ENCODE data around the gene GSDMA.
"Not testable (repeated sequence)": the region's sequence is repeated elsewhere in the genome, so short reads cannot be mapped to it uniquely, and the experiment has no call there.

The GSDMA gene

DNA sequence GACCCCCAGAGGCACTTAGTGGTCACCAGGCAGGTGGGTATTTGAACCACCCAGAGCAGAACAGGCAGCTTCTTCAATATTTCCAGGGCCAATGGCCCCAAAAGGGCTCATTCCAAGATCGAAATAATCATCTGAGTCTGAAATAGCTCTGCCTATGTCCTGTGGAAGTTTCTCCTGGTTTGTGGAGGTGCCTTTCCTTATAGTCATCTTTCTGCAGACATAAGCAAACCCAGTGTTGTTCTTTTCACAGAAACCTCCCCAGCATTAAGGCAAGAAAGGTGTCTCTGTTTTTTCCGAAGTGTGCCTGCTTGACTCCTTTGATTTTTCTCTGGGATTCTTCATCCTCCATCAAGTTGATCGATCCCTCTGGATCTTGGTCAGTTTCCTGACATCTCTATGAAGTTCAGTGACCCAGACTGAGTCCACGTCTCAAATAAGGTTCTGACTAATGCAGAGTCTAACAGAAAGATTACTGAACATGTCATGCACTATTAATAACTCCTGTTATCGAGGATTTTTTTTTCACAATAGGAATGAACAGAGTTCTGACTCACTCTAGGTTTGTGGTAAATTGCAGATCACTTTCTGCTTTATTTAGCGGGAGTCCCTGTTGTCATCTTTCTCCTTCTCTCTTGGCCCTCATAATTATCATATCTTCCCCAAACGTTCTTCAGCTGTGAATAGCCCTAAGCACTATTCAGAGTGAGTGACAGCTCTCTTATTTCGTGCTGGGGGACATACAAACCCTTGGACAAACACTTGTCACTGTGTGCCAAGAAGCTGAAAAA lies 33.8 kb upstream of the GSDMA start:
- no peak for DNase-seq (ENCODE audit: low read depth, low spot score)

DNA sequence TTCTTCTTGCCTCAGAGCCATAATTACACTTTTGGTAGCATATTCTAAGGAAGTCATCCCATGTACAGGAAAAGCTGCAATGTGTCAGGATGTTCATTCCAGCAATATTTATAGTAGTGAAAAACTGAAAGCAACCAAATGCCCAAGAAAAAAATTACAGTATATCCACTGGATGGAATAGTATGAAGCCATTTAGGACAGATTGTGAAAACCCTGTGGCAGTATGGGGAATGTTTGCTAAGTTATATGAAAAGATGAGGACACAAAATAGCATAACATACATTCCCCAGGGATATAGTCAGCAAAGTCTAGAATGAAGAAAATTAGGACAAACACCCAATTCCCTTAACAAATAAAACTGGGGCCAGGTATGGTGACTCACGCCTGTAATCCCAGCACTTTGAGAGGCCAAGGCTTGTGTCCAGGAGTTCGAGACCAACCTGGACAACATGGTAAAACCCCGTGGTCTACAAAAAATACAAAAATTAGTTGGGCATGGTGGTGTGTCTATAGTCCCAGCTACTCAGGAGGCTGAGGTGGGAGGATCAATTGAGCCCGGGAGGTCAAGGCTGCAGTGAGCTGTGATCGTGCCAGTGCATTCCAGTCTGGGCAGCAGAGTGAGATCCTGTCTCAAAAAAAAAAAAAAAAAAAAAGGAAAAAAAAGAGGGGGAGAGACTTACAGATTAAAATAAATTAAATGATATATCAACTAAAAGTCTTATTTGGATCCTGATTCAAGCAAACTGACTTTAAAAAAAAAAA lies 33.0 kb upstream of the GSDMA start:
- no peak for DNase-seq (ENCODE audit: low read depth, low spot score)

DNA sequence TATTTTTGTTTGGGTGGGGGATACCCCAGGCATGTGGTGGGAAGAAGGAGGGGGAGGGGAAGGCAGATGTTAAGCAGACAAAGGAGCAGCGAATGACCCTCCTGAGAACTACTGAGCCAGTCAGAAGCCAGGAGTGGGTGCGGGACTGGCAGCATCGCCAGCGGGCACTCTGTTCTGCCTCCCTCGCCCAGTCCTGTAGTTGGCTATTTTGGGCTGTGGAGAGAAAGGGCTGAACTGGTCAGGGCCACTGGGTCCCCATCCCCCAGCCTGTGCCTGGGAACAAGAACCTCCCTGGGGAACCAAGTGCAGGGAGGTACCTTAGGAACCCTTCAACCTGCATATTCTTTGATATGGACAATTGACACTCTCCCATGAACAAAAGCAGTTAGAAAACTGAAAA lies 28.9 kb upstream of the GSDMA start:
- no peak for DNase-seq (ENCODE audit: low read depth, low spot score)

- DNase-seq (ENCODE audit: low read depth, low spot score) = no peak
Measured at GRCh38 chr17:39934324-39934723, 28.5 kb upstream of the GSDMA start.

GRCh38 chr17:39935909-39936308 lies 26.9 kb upstream of the GSDMA start:
- no peak for DNase-seq (ENCODE audit: low read depth, low spot score)

DNA sequence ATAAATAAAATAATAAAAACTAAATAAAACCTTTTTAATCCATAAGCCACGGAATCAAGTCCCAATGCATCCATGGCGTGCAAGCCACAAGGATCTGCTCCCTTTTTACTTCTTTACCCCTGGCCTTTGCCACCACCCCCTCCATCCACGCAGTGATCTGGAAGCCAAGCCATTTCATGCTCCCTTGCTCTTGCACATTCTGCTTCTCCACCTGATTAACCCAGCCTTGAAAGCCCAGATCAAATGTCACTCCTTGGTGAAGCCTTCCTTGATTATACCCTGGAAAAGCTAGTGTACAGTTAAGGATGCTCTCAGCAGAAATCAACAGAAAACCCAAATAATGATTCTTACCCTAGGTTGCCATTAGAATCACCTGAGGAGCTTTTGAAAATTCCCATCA lies 25.4 kb upstream of the GSDMA start:
- DNase-seq (ENCODE audit: low read depth, low spot score) = no peak

- no peak for DNase-seq (ENCODE audit: low read depth, low spot score)
Measured at GRCh38 chr17:39938140-39938869, 24.5 kb upstream of the GSDMA start.

GRCh38 chr17:39939106-39939505 lies 23.7 kb upstream of the GSDMA start:
- no peak for DNase-seq (ENCODE audit: low read depth, low spot score)

DNA sequence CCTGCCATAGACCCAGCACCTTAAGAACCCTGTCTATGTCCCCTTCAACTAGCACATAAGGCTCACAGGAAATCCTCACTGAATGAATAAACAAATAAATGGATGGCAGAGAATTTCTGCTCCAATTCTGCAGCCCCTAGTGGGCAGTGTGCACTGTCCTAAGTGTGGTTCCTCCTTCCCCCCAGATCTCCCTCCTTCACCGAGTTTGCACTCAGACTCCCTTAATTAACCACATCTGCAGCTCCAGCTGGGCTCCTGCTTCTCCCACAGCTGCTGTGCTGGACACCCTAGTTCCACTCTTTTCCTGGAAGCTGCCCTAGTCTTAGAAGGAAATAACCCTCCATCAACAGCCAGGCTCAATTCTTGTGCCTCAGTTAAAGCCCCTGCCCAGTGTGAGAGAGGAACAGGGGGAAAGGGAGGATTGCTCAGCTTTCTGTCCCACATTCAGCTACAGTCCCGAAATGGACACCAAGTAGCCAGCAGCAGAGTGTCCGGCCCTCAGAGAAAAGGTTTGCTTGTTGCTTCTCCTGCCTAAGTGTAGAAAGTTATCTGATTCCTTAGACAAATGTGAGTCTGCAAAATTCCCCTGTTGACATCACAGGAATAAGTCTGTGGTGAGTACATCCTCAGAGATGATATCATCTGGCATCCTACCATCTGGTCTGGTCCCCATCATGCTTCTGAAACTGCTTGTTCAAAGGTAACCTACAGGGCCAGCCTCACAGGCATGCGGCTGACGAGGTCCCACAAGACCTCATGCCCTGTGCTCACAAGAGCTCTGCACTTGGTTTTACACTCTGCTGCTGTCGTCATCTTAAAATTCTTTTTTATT lies 23.0 kb upstream of the GSDMA start:
- DNase-seq (ENCODE audit: low read depth, low spot score) = no peak

DNA sequence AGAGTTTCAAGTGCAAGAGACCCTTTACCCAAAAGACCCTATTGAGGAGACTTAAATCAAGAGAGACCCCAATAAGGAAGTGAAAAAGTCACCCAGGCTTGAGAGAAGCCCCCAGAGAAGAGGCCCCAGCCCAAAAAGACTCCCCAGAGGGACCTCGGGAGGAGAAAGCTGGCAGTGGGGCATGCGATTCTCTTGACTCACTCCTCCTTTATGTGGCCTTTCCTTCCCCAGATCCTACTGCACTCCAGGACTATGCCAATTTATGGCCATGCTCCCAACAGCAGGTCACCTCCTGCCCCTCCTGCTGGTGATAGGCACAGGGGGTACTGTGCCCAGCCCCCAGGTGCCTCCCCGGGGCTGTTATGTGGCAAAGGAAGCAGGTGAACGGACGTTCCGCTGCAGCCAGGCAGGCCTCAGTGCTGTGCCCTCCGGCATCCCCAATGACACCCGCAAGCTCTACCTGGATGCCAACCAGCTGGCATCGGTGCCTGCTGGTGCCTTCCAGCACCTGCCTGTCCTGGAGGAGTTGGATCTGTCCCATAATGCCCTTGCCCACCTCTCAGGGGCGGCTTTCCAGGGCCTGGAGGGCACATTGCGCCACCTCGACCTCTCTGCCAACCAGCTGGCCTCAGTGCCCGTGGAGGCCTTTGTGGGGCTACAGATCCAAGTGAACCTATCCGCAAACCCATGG lies 19.0 kb upstream of the GSDMA start:
- no peak for DNase-seq (ENCODE audit: low read depth, low spot score)

GRCh38 chr17:39944393-39944711 lies 18.5 kb upstream of the GSDMA start:
- DNase-seq (ENCODE audit: low read depth, low spot score) = no peak

GRCh38 chr17:39946551-39947330 lies 16.1 kb upstream of the GSDMA start:
- DNase-seq (ENCODE audit: low read depth, low spot score) = no peak

GRCh38 chr17:39948489-39948828 lies 14.3 kb upstream of the GSDMA start:
- DNase-seq (ENCODE audit: low read depth, low spot score) = not testable (repeated sequence)

- DNase-seq (ENCODE audit: low read depth, low spot score) = no peak
Measured at GRCh38 chr17:39949028-39949427, 13.8 kb upstream of the GSDMA start.

GRCh38 chr17:39950871-39951348 lies 11.9 kb upstream of the GSDMA start:
- peak; percentile 34 for DNase-seq (ENCODE audit: low read depth, low spot score)

DNA sequence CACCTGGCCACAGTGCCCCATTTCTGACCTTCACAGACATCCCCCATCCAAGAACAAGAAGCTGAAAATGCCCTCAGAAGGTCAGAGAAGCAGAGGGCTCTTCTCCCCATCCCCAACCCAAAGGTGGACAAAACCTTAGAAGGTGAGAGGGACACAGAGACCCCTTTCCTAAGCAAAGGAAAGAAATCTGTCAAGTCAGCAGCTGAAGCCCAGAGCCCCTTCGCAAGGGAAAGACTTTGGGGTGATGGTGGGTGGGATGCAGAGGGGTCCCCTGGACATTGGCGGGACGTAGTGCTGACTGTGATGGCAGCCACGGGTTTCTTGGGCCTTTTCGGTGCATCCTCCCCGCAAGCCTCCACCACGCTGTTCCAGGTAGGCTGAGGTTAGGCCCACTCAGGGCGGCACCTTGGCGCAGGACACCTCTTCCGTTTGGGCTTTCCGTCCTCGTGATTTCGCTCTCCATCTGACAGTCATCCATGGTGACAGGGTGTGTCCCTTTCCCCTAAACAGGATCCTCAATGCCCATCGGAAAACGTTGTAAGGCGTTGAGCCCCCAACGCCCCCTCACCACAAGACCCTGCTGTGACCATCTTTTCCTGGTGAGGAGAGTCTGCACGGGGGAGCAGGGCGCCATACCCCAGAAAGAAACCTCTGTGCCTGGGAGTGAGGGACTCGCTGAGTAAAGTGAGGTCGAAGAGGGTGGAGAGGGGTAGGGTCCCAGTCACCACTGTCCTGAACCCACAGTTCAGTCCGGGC lies 10.7 kb upstream of the GSDMA start:
- no peak for DNase-seq (ENCODE audit: low read depth, low spot score)

GRCh38 chr17:39952680-39953470 lies 9.9 kb upstream of the GSDMA start:
- DNase-seq (ENCODE audit: low read depth, low spot score) = peak; percentile 78

DNA sequence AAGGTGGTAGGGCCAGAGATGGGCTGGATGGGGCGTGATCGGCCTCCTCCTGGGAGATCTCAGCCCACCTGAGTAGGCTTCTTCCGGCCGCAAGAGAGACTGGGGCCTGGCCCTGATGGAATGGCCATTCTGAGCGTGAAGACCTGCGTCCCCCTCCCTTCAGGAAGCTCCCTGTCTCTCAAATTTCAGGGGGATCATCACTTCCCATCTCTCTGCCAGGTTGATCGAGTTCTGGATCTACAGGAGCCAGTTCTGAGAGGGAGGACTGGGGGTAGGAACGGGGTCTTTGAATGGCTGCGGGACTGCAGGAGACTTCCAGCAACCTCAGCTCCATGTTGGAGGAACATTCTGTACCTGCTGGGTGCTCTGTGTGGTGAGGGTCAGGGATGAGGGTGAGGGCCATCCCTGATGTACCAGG lies 9.3 kb upstream of the GSDMA start:
- DNase-seq (ENCODE audit: low read depth, low spot score) = no peak

DNA sequence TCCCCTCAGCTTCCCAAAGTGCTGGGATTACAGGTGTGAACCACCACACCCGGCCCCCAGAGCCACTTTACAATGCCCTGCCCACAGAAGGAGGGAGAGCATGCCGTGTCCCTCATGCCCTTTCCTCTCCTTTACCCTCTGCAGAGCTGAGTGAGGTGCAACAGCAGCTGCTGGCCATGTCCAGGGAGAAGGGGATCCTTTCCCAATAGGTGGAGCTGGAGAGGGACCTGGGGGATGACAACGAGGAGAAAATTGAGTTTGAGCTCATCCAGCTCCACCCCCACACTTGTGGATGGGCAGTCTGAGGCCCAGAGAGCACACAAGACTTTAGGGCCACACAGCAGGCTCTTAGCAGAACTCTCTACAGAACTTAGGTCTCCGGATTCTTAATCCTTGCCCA lies 7.9 kb upstream of the GSDMA start:
- no peak for DNase-seq (ENCODE audit: low read depth, low spot score)
